Measurements from ENCODE around the gene C2orf72. TPM values are rescaled to one million over a fixed set of nuclear protein-coding genes. Genes with fewer than 3 reads are reported as not detected.
"Not testable (repeated sequence)": the region's sequence is repeated elsewhere in the genome, so short reads cannot be mapped to it uniquely, and the experiment has no call there.

Gene C2orf72
- total and polyA plus RNA-seq, 12 donors, result 0.11 to 1.9 (median 0.60) TPM; not detected in 1

DNA sequence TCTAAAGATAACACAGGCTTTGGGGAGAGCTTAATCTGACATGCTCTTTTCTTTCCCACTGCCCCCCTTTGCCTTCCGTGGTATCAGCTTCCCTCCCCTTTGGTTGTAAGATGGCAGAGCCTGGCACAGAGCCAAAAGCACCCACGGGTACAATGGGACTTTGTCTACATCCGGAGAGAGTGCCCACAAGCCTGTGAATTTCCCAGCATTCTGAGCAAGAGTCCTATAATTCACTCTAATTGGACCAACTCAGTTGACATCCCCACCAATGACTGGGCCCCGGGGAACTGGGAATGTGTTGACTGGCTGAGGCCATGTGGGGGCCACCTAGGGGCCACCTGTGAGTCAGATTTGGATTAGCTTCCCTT is 20.1 kb upstream of the C2orf72 start:
- H3K4me1 ChIP-seq (replicated peaks in 1 of 2), result no peaks in the 10 kb centered on the region
- H3K27ac ChIP-seq, result no peak overlapping the region
- H3K9me3 ChIP-seq (replicated peaks in 1 of 3), result no peaks in the 10 kb centered on the region
- H3K27me3 ChIP-seq, result no peaks in the 10 kb centered on the region
- no peak for DNase-seq
- no peak for TF ChIP-seq POLR2A (IDR thresholded peaks at IDR 0.05)
- TF ChIP-seq CTCF (IDR thresholded peaks at IDR 0.05), result no peak
- no peak overlapping the region for H3K4me3 ChIP-seq
- H3K36me3 ChIP-seq (replicated peaks in 1 of 2), result no peaks in the 10 kb centered on the region
- 46 to 59% (median 52%) methylated on average over 3 to 4 of the region's 4 CpGs for WGBS, 4 donors
- intact Hi-C loops (cut with DNase I), result no loop called here

GRCh38 chr2:231018184-231018583 is 19.1 kb upstream of the C2orf72 start:
- WGBS, 4 donors, result 92 to 94% (median 93%) methylated on average over 3 of the region's 3 CpGs
- H3K36me3 ChIP-seq (replicated peaks in 1 of 2), result no peaks in the 10 kb centered on the region
- no peak overlapping the region for H3K4me3 ChIP-seq
- DNase-seq, result no peak
- intact Hi-C loops (cut with DNase I), result no loop called here
- H3K4me1 ChIP-seq (replicated peaks in 1 of 2), result no peaks in the 10 kb centered on the region
- no peak overlapping the region for H3K27ac ChIP-seq
- H3K9me3 ChIP-seq (replicated peaks in 1 of 3), result no peaks in the 10 kb centered on the region
- no peaks in the 10 kb centered on the region for H3K27me3 ChIP-seq
- TF ChIP-seq POLR2A (IDR thresholded peaks at IDR 0.05) (no peak), CTCF (IDR thresholded peaks at IDR 0.05) (no peak)

DNA sequence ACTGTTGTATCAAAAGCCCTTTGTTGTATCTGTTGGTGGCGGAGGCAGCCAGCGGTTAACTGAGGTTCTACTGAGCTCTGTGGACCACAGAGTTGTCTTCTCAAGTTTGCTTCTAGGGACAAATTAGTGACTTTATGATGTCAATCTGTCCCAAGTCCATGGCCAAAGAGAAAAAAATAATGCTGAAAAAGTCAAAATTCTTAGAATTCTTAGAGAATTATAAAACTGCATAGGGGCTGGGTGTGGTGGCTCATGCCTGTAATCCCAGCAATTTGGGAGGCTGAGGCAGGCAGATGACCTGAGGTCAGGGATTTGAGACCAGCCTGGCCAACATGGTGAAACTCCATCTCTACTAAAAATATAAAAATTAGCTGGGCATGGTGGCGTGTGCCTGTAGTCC is 12.3 kb upstream of the C2orf72 start:
- H3K27me3 ChIP-seq; intact Hi-C loops (cut with DNase I): not testable (repeated sequence)

DNA sequence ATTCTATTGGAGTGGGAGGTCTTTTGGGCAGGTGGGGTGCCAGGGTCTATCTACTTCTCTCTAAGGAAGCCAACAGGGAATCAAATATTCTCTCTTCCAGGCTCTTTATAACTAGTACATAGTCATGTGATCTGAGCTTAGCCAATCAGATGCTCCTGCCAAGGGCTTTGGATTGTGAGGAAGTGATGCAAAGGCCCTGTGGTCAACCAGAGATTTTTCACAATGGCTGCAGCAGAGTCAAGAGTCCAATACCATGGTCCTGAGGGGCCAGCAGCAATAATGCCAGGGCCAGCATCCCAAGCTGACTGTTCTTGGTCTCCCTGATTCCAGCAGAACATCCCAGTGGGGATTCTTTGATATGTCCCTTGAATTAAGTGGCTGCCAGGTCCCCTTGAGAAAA is 8.4 kb upstream of the C2orf72 start:
- Histone ChIP-seq H3K4me3 (no peak overlapping the region), H3K27me3 (peaks cover 4% of the 10 kb centered on the region), H3K27ac (no peak overlapping the region), H3K36me3 (replicated peaks in 1 of 2) (no peaks in the 10 kb centered on the region), H3K4me1 (replicated peaks in 1 of 2) (no peaks in the 10 kb centered on the region), H3K9me3 (replicated peaks in 1 of 3) (no peaks in the 10 kb centered on the region)
- no peak for DNase-seq
- TF ChIP-seq POLR2A (IDR thresholded peaks at IDR 0.05) (no peak), CTCF (IDR thresholded peaks at IDR 0.05) (no peak)
- intact Hi-C loops (cut with DNase I), result no loop called here

More for the DNA sequence above, 12.3 kb upstream of the C2orf72 start:
- H3K4me3 ChIP-seq; H3K4me1 ChIP-seq (replicated peaks in 1 of 2); H3K27ac ChIP-seq; H3K36me3 ChIP-seq (replicated peaks in 1 of 2); H3K9me3 ChIP-seq (replicated peaks in 1 of 3); DNase-seq: not testable (repeated sequence)
- 82 to 94% (median 90%) methylated on average over 3 of the region's 3 CpGs for WGBS, 4 donors

DNA sequence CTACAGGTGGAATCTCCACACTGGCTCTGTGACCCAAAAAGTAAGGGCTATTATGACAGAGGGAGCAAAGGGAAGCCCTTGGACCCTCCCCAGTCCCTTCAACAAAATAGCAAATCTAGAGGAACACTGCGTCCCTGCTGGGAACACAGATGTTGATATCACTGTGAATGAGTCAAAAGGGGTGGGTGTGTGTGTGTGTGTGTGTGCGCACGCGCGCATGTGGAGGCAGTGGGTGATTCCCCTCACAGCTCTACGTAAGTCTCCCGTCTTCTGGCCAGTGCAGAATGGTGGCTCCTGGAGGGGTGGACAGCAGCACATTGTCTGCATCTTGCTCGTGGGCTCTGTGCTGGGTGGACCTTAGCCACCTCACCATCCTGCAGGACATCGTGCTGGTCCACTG is 7.8 kb upstream of the C2orf72 start:
- H3K9me3 ChIP-seq (replicated peaks in 1 of 3), result no peaks in the 10 kb centered on the region
- H3K27ac ChIP-seq, result no peak overlapping the region
- peaks cover 4% of the 10 kb centered on the region for H3K27me3 ChIP-seq
- no peak for TF ChIP-seq CTCF (IDR thresholded peaks at IDR 0.05)
- no peak for TF ChIP-seq POLR2A (IDR thresholded peaks at IDR 0.05)
- H3K4me3 ChIP-seq, result no peak overlapping the region
- intact Hi-C loops (cut with DNase I), result no loop called here
- DNase-seq, result no peak
- H3K36me3 ChIP-seq (replicated peaks in 1 of 2), result no peaks in the 10 kb centered on the region
- 71 to 90% (median 87%) methylated on average over 7 to 9 of the region's 9 CpGs for WGBS, 4 donors
- no peaks in the 10 kb centered on the region for H3K4me1 ChIP-seq (replicated peaks in 1 of 2)
